Stimulated activated CD4-positive, alpha-beta T cell treated with anti-CD3 and anti-CD28 coated beads, Interleukin-1b, Interleukin-23, amount 100 ng/mL, for 24 hours (primary cell): ENCODE measurements around the gene HEYL.
A peak's percentile ranks its signal among the peaks of the same experiment; 100 is the strongest.
"Not testable (repeated sequence)": the region's sequence is repeated elsewhere in the genome, so short reads cannot be mapped to it uniquely, and the experiment has no call there.

Source experiments
- DNase-seq, 4 experiments: peaks; one replicate each; pipeline ENCODE4 v3.0.0-alpha.2; 2020; ENCODE audit warnings: low read depth in 4 of 4, low spot score in 1 of 4

HEYL gene

DNA sequence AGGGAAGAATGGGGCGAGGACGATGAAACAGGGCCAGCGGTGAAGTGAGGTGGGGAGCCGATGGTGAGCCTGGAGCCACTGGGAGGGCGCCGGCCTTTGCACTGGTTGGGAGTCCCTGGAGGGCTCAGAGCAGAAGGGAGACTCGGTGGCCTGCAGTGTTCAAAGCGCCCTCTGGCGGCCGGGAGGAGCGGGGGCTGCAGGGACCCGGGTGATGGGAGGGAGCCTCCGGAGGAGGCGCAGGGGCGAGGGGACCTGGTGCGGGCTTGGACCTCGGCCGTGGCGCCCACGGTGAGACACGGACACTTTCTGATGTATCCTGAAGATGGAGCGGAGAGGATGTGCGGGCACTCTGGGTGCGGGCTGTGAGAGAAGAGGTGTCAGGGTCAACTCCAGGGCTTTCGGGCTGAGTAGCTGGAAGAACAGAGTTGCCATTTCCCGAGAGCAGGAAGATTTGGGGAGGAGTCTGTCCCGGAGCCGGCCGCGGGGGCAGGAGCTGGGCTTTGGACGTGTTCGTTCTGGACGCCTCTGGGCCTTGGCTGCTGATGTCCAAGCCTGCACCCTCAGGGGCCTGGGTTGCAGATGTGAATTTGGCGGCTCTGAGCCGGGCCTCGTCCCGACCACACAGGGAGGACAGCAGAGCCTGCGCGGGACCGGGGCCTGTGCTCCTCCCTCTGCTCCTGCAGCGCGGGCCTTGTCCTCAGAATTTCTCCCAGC is 29.7 kb downstream of the HEYL start:
- DNase-seq: peak; percentile 50 to 72 (median 70)

- no peak for DNase-seq
These were observed 30.5 kb downstream of the HEYL start for GRCh38 chr1:39608921-39609320.

GRCh38 chr1:39603677-39604076 is 35.8 kb downstream of the HEYL start:
- DNase-seq: not testable (repeated sequence)

GRCh38 chr1:39601667-39602255 is 37.7 kb downstream of the HEYL start:
- DNase-seq: not testable (repeated sequence)

- DNase-seq: no peak
These were observed 43.3 kb downstream of the HEYL start for GRCh38 chr1:39596163-39596562.

GRCh38 chr1:39593386-39593785 is 46.1 kb downstream of the HEYL start:
- no peak for DNase-seq

GRCh38 chr1:39592069-39592468 is 47.4 kb downstream of the HEYL start:
- DNase-seq: no peak

DNA sequence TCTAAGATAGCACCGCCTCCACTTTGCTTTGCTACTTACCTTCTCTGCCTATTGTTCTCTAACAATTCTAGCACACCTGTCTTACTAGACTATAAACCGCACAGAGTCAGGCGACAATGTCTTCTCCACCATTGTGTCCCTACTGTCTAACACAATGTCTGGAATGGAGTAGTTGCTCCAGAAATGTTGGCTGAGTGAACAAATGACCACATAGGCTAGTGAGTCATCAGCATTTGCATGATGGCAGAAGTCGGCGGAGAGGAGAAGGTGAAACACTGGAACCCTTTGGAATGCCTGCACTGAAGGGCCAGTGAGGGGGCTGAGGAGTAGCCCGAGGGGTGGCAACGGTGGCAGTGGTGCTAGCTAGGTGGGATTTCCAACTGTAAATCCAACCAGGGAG is 48.9 kb downstream of the HEYL start:
- no peak for DNase-seq

- no peak for DNase-seq
These were observed 53.5 kb downstream of the HEYL start for GRCh38 chr1:39585933-39586332.

- peak in 1 of 4 experiments; percentile 7 for DNase-seq
These were observed 63.3 kb downstream of the HEYL start for GRCh38 chr1:39576016-39576657.

DNA sequence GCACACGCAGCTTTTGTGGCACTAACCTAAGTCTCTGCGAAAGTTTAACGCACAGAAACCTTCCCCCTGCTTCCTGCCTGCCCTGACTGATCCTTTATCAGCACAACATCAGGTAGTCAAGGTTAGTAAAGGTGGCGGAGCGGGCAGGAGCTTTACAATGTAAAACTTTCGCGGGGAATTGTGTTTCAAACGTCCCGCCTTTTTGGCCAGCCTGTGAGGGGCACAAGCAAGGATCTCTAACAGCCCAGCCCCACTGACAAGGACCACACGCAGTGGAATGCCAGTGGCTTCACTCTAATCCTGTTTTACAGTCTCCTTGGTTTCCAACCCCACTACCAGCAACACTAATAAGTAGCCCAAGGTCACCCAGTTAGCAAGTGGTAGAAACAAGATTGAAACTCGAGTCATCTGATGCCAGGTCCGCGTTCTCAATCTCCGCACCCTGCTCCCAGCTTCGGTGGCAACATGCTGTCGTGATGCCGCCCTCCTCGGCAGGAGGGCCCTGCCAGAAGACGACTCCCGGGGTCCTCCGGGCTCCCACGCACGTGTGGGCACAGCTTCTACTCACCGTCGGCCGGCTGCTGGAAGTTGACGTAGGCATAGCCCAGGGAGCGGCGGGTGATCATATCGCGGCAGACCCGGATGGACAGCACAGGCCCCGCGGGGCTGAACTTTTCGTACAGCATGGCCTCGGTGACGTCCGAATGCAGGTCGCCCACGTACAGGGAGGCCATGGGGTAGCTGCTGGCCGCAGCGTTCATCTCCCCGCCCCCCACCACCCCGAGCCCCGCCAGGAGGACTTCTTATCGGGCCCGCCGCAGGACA is 64.0 kb downstream of the HEYL start:
- peak in 2 of 4 experiments; percentile 28 for DNase-seq

DNA sequence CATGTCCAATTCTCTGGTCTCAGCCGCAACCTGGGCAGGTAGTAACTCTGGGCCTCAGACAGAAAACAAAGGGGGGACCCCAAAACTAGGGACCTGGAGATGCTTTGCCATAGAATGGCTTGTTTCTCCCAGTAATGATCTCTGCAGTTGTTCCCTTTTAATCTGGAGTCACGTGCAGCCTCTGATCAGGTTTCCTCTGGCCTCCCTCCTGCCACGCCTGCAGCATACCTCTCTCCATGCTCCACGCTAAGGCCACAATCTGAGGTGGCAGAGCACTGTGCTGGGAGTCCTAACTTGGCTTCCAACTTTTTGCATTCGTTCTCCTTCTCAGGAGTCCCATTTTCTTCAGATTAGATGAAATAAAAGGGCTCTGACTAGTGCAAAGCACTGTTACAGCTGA is 64.8 kb downstream of the HEYL start:
- DNase-seq: no peak
